Endothelial cell (in vitro differentiated cells): ENCODE results near the gene IQSEC3. TPM values are rescaled to one million over a fixed set of nuclear protein-coding genes. Genes with fewer than 3 reads are reported as not detected.

Source experiments
- DNase-seq: peaks from one replicate; pipeline ENCODE4 v3.0.0; 2021; ENCODE audit warnings: low spot score
- H3K27ac Mint-ChIP-seq: one replicate; pipeline ENCODE4 v1.8.0; 2021; ENCODE audit warnings: mixed read lengths, inconsistent platforms; ENCODE audit not compliant: unreplicated experiment
- H3K27me3 Mint-ChIP-seq: one replicate; pipeline ENCODE4 v1.8.0; 2021; ENCODE audit warnings: mild to moderate bottlenecking, moderate library complexity, mixed read lengths, inconsistent platforms; ENCODE audit not compliant: unreplicated experiment
- H3K36me3 Mint-ChIP-seq: one replicate; pipeline ENCODE4 v1.8.0; 2021; ENCODE audit warnings: mild to moderate bottlenecking, low read depth, mixed read lengths, inconsistent platforms; ENCODE audit not compliant: unreplicated experiment
- H3K4me1 Mint-ChIP-seq: one replicate; pipeline ENCODE4 v1.8.0; 2021; ENCODE audit warnings: mild to moderate bottlenecking, mixed read lengths, inconsistent platforms; ENCODE audit not compliant: unreplicated experiment
- H3K4me3 Mint-ChIP-seq: one replicate; pipeline ENCODE4 v1.8.0; 2021; ENCODE audit warnings: mild to moderate bottlenecking, mixed read lengths, inconsistent platforms; ENCODE audit not compliant: unreplicated experiment
- H3K9me3 Mint-ChIP-seq: one replicate; pipeline ENCODE4 v1.8.0; 2021; ENCODE audit warnings: mixed read lengths, inconsistent platforms; ENCODE audit not compliant: unreplicated experiment
- CTCF ChIP-seq: fragments of 200-600 bp; sonication (generic); IDR thresholded peaks from one replicate; pipeline ENCODE4 v1.5.0; 2021; ENCODE audit warnings: antibody characterized with exemption; ENCODE audit not compliant: unreplicated experiment
- total RNA-seq: library from RNA; stranded (reverse); fragmentation: NEBNext Ultra II Directional; extraction: Animal tissue kit (Norgen Biotek cat#: 25700); gene quantifications from one replicate; pipeline ENCODE4 v1.2.1, GENCODE V29; 2021; ENCODE audit not compliant: unreplicated experiment

Gene IQSEC3
- total RNA-seq, 1 donor from 2014 or later, result 13.2 TPM

GRCh38 chr12:80681-81190, 14.2 kb downstream of the IQSEC3 start:
- H3K27me3 Mint-ChIP-seq, result peaks cover 7% of the 10 kb centered on the region
- H3K4me3 Mint-ChIP-seq, result no peak overlapping the region
- no peak for TF ChIP-seq CTCF
- peaks cover 7% of the 10 kb centered on the region for H3K4me1 Mint-ChIP-seq
- DNase-seq, result no peak
- no peak overlapping the region for H3K27ac Mint-ChIP-seq
- no peaks in the 10 kb centered on the region for H3K36me3 Mint-ChIP-seq
- H3K9me3 Mint-ChIP-seq, result no peaks in the 10 kb centered on the region

GRCh38 chr12:82740-83139, 16.2 kb downstream of the IQSEC3 start:
- DNase-seq, result no peak
- Mint-ChIP-seq H3K9me3 (no peaks in the 10 kb centered on the region), H3K4me3 (no peak overlapping the region), H3K27ac (no peak overlapping the region), H3K4me1 (peaks cover 10% of the 10 kb centered on the region), H3K36me3 (no peaks in the 10 kb centered on the region), H3K27me3 (peaks cover 5% of the 10 kb centered on the region)
- no peak for TF ChIP-seq CTCF

- DNase-seq, result no peak
- H3K4me1 Mint-ChIP-seq, result peaks cover 10% of the 10 kb centered on the region
- H3K27me3 Mint-ChIP-seq, result peaks cover 3% of the 10 kb centered on the region
- no peak overlapping the region for H3K27ac Mint-ChIP-seq
- H3K4me3 Mint-ChIP-seq, result no peak overlapping the region
- no peaks in the 10 kb centered on the region for H3K9me3 Mint-ChIP-seq
- no peaks in the 10 kb centered on the region for H3K36me3 Mint-ChIP-seq
- TF ChIP-seq CTCF, result no peak
Measured at GRCh38 chr12:84056-84455, 17.5 kb downstream of the IQSEC3 start.

GRCh38 chr12:85191-85666, 18.7 kb downstream of the IQSEC3 start:
- DNase-seq, result no peak
- Mint-ChIP-seq H3K4me3 (no peak overlapping the region), H3K36me3 (no peaks in the 10 kb centered on the region), H3K9me3 (no peaks in the 10 kb centered on the region), H3K27ac (no peak overlapping the region), H3K4me1 (peaks cover 10% of the 10 kb centered on the region), H3K27me3 (peaks cover 3% of the 10 kb centered on the region)
- no peak for TF ChIP-seq CTCF

DNA sequence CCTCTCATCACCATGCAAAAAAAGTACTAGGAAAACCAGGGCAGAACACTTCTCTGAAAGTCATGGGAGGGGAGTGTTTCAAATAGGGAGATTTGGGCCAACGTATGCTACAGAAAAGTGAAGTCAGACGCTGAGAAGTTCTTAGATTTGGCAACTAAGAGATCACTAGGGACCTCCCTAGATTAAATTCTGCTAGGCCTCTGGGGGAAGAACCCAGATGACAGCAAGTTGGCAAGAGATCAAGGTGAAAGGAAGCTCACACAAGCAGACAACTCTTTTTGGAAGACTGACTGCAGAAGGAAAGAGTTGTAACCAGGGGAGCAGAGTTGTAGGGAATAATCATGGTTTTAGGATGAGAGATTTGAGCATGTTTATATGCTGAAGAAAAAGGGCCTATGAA, 20.7 kb downstream of the IQSEC3 start:
- Mint-ChIP-seq H3K27ac (no peak overlapping the region), H3K4me1 (peaks cover 10% of the 10 kb centered on the region), H3K4me3 (no peak overlapping the region), H3K9me3 (no peaks in the 10 kb centered on the region), H3K27me3 (peaks cover 2% of the 10 kb centered on the region), H3K36me3 (no peaks in the 10 kb centered on the region)
- DNase-seq, result no peak
- no peak for TF ChIP-seq CTCF
